H9 (cell line): ENCODE measurements around the gene SMIM41. TPM values are rescaled to one million over a fixed set of nuclear protein-coding genes. Genes with fewer than 3 reads are reported as not detected.

ENCODE experiments used
- DNase-seq: peaks from one replicate; pipeline ENCODE4 v3.0.0-alpha.2; 2017
- H2AFZ ChIP-seq: one replicate; pipeline ENCODE4 v1.6.1; 2013; ENCODE audit warnings: mild to moderate bottlenecking, low read length, control low read depth, moderate library complexity
- H2AK5ac ChIP-seq: 2 replicates; pipeline ENCODE4 v1.6.1; 2013; ENCODE audit warnings: low read length, control low read depth, mixed read lengths; ENCODE audit not compliant: insufficient read length
- H2BK120ac ChIP-seq: one replicate; pipeline ENCODE4 v1.6.1; 2013; ENCODE audit warnings: low read depth, mild to moderate bottlenecking, low read length, control low read depth, inconsistent platforms; ENCODE audit not compliant: poor library complexity, severe bottlenecking
- H2BK12ac ChIP-seq: 2 replicates; pipeline ENCODE4 v1.6.1; 2013; ENCODE audit warnings: low read length, control low read depth, mixed read lengths, low read depth; ENCODE audit not compliant: insufficient read length
- H2BK15ac ChIP-seq: 2 replicates; pipeline ENCODE4 v1.6.1; 2013; ENCODE audit warnings: low read depth, low read length, control low read depth
- H2BK20ac ChIP-seq: one replicate; pipeline ENCODE4 v1.6.1; 2013; ENCODE audit warnings: low read depth, mild to moderate bottlenecking, low read length, control low read depth, inconsistent platforms; ENCODE audit not compliant: poor library complexity, severe bottlenecking
- H2BK5ac ChIP-seq: 2 replicates; pipeline ENCODE4 v1.6.1; 2013; ENCODE audit warnings: low read length, control low read depth, mixed read lengths; ENCODE audit not compliant: insufficient read length
- H3K14ac ChIP-seq: 2 replicates; pipeline ENCODE4 v1.6.1; 2013; ENCODE audit warnings: low read length, control low read depth; ENCODE audit not compliant: insufficient read depth
- H3K18ac ChIP-seq: 2 replicates; pipeline ENCODE4 v1.6.1; 2013; ENCODE audit warnings: low read depth, mild to moderate bottlenecking, mixed read lengths, low read length, control low read depth; ENCODE audit not compliant: insufficient read length
- H3K23ac ChIP-seq: 2 replicates; pipeline ENCODE4 v1.6.1; 2013; ENCODE audit warnings: low read length, control low read depth, mixed read lengths, low read depth; ENCODE audit not compliant: insufficient read length
- H3K23me2 ChIP-seq: 2 replicates; pipeline ENCODE4 v1.6.1; 2013; ENCODE audit warnings: low read depth, mild to moderate bottlenecking, mixed read lengths, low read length, control low read depth; ENCODE audit not compliant: insufficient read length, poor library complexity, severe bottlenecking
- H3K27ac ChIP-seq: 2 replicates; pipeline ENCODE4 v1.5.1; 2013; ENCODE audit warnings: low read length, control low read depth, mixed read lengths, low read depth; ENCODE audit not compliant: insufficient read length
- H3K27me3 ChIP-seq: 2 replicates; pipeline ENCODE4 v1.6.1; 2013; ENCODE audit warnings: low read length, control low read depth, inconsistent platforms; ENCODE audit not compliant: insufficient read depth
- H3K4ac ChIP-seq: 2 replicates; pipeline ENCODE4 v1.6.1; 2013; ENCODE audit warnings: low read depth, mild to moderate bottlenecking, control low read depth, inconsistent platforms, low read length, moderate library complexity
- H3K4me1 ChIP-seq: 2 replicates; pipeline ENCODE4 v1.6.1; 2013; ENCODE audit warnings: low read length, control low read depth, inconsistent platforms; ENCODE audit not compliant: insufficient read depth
- H3K4me2 ChIP-seq: 2 replicates; pipeline ENCODE4 v1.6.1; 2013; ENCODE audit warnings: low read length, control low read depth, mixed read lengths; ENCODE audit not compliant: insufficient read length, insufficient read depth
- H3K56ac ChIP-seq: 2 replicates; pipeline ENCODE4 v1.6.1; 2013; ENCODE audit warnings: low read depth, mild to moderate bottlenecking, mixed read lengths, low read length, control low read depth; ENCODE audit not compliant: insufficient read length
- H3K79me1 ChIP-seq: 2 replicates; pipeline ENCODE4 v1.6.1; 2013; ENCODE audit warnings: low read depth, mild to moderate bottlenecking, moderate library complexity, low read length, control low read depth, inconsistent platforms; ENCODE audit not compliant: insufficient read depth, poor library complexity, severe bottlenecking
- H3K79me2 ChIP-seq: 2 replicates; pipeline ENCODE4 v1.6.1; 2013; ENCODE audit warnings: low read length, control low read depth, inconsistent platforms; ENCODE audit not compliant: insufficient read depth
- H3K9ac ChIP-seq: 2 replicates; pipeline ENCODE4 v1.6.1; 2013; ENCODE audit warnings: low read length, control low read depth, mixed read lengths; ENCODE audit not compliant: insufficient read length; ENCODE audit errors: extremely low read depth
- H3K9me3 ChIP-seq: one replicate; pipeline ENCODE4 v1.6.1; 2013; ENCODE audit warnings: low read depth, low read length, inconsistent platforms; ENCODE audit not compliant: control insufficient read depth
- H3T11ph ChIP-seq: one replicate; pipeline ENCODE4 v1.6.1; 2013; ENCODE audit warnings: mild to moderate bottlenecking, low read length, control low read depth, inconsistent platforms
- H4K20me1 ChIP-seq: one replicate; pipeline ENCODE4 v1.6.1; 2013; ENCODE audit not compliant: control insufficient read depth, insufficient read length, insufficient read depth
- H4K5ac ChIP-seq: 2 replicates; pipeline ENCODE4 v1.6.1; 2013; ENCODE audit warnings: low read depth, mild to moderate bottlenecking, mixed read lengths, low read length, control low read depth; ENCODE audit not compliant: insufficient read length
- H4K8ac ChIP-seq: replicated peaks from 2 replicates; pipeline ENCODE4 v1.6.1; 2013; ENCODE audit warnings: low read length, control low read depth, mixed read lengths, low read depth; ENCODE audit not compliant: insufficient read length
- H4K91ac ChIP-seq: 2 replicates; pipeline ENCODE4 v1.6.1; 2013; ENCODE audit warnings: low read depth, mild to moderate bottlenecking, moderate library complexity, mixed read lengths, low read length, control low read depth; ENCODE audit not compliant: insufficient read length
- H3K27ac Mint-ChIP-seq, 3 experiments: 2 replicates in 2 of 3; 3 replicates in 1 of 3; pipeline ENCODE4 v1.8.0; 2020 to 2021; ENCODE audit warnings: mixed read lengths in 3 of 3, mild to moderate bottlenecking in 1 of 3, moderate library complexity in 1 of 3
- H3K27me3 Mint-ChIP-seq: 2 replicates; pipeline ENCODE4 v1.8.0; 2021; ENCODE audit warnings: low read depth, mild to moderate bottlenecking, moderate library complexity, mixed read lengths
- H3K36me3 Mint-ChIP-seq, 3 experiments: 2 replicates in 2 of 3; 3 replicates in 1 of 3; pipeline ENCODE4 v1.8.0; 2020 to 2021; ENCODE audit warnings: low read depth in 3 of 3, mixed read lengths in 3 of 3; ENCODE audit not compliant: insufficient read depth in 1 of 3
- H3K4me1 Mint-ChIP-seq, 2 experiments: 2 replicates each; pipeline ENCODE4 v1.8.0; 2020; ENCODE audit warnings: mixed read lengths in 2 of 2
- H3K4me3 Mint-ChIP-seq, 2 experiments: 2 replicates in 1 of 2; 3 replicates in 1 of 2; pipeline ENCODE4 v1.8.0; 2020 to 2021; ENCODE audit warnings: mild to moderate bottlenecking in 2 of 2, mixed read lengths in 2 of 2, moderate library complexity in 1 of 2
- H3K9me3 Mint-ChIP-seq, 2 experiments: 2 replicates in 1 of 2; 3 replicates in 1 of 2; pipeline ENCODE4 v1.8.0; 2020; ENCODE audit warnings: mild to moderate bottlenecking in 2 of 2, mixed read lengths in 2 of 2, moderate library complexity in 1 of 2
- WGBS: extraction: QIAGEN DNeasy Blood & Tissue Kit; methylation state at CpG from one replicate; pipeline ENCODE4 v1.1.7; 2013; ENCODE audit warnings: missing lambda C conversion rate, low lambda C conversion rate, mixed read lengths; ENCODE audit not compliant: insufficient read length; ENCODE audit errors: extremely low coverage; 5-methylcytosine and 5-hydroxymethylcytosine counted together
- total RNA-seq: library from RNA; stranded (reverse); gene quantifications from 2 replicates; pipeline ENCODE4 v1.2.1, GENCODE V29; 2021
- TF ChIP-seq, protein P1 (sequence below): fragments of 200-600 bp; sonication (generic); conservative IDR thresholded peaks from 3 replicates; pipeline ENCODE4 v1.8.0; 2021; ENCODE audit warnings: antibody characterized with exemption, mild to moderate bottlenecking

The SMIM41 gene
- total RNA-seq, 1 experiment from 2014 or later: not detected

DNA sequence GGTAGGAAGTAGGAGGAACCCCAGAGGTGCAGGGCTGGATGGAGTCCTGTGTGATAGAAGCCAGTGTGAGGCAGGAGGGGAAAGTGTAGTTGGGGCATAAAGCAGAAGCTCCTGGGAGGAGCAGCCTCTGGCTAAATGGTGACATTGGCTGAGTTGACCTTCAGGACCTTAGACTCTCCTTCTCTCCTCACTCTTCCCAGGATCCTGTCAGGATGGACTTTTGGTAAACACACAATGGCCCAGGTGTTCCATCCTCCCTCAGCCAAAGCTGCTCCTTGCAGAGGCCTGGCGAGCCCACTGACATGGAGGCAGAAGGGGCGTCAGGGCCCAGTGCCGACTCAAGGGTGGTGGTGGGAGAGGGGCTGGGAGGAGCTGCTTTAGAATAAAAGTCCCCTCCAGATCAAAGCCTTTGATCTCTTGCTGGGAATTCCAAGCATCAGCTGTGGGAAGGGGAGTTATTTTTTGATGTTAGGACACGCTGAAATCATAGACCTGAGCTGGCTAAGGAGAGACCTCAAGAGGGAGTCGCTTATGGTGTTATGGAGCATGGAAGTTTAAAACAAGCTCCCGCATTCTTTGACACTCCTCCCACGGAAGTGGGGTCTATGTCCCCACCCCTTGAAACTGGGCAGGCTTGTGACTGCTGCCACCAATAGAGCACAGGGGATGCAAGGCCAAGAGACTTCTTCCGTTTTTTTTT, 44.1 kb downstream of the SMIM41 start:
- H4K5ac ChIP-seq: no peak overlapping the region
- no peak overlapping the region for H3K27ac ChIP-seq
- no peak overlapping the region for H2AFZ ChIP-seq
- no peak overlapping the region for H2AK5ac ChIP-seq
- Mint-ChIP-seq H3K4me1 (peaks cover 80 to 92% of the 10 kb centered on the region in 2 experiments), H3K36me3 (no peaks in the 10 kb centered on the region; a peak in 1 of 7 replicates), H3K4me3 (no peak overlapping the region), H3K27me3 (peaks cover 7% of the 10 kb centered on the region), H3K9me3 (no peaks in the 10 kb centered on the region), H3K27ac (peak overlapping the region in 2 of 3 experiments; percentile 55 to 69; a peak in 2 of 7 replicates)
- H4K8ac ChIP-seq: no peak overlapping the region
- no CpG with 5 or more reads among the region's 8 CpGs for WGBS
- no peaks in the 10 kb centered on the region for H3K79me2 ChIP-seq
- no peak overlapping the region for H3K9ac ChIP-seq
- no peak overlapping the region for H4K91ac ChIP-seq
- no peak overlapping the region for H3K56ac ChIP-seq
- H2BK15ac ChIP-seq: no peak overlapping the region
- H3K4ac ChIP-seq: no peak overlapping the region
- H2BK120ac ChIP-seq: no peak overlapping the region
- H3K4me1 ChIP-seq: peaks cover 40% of the 10 kb centered on the region
- no peak overlapping the region for H3K18ac ChIP-seq
- no peaks in the 10 kb centered on the region for H4K20me1 ChIP-seq
- H3K14ac ChIP-seq: no peak overlapping the region
- DNase-seq: no peak
- H2BK5ac ChIP-seq: no peak overlapping the region
- no peaks in the 10 kb centered on the region for H3K79me1 ChIP-seq
- TF ChIP-seq, protein P1, sequence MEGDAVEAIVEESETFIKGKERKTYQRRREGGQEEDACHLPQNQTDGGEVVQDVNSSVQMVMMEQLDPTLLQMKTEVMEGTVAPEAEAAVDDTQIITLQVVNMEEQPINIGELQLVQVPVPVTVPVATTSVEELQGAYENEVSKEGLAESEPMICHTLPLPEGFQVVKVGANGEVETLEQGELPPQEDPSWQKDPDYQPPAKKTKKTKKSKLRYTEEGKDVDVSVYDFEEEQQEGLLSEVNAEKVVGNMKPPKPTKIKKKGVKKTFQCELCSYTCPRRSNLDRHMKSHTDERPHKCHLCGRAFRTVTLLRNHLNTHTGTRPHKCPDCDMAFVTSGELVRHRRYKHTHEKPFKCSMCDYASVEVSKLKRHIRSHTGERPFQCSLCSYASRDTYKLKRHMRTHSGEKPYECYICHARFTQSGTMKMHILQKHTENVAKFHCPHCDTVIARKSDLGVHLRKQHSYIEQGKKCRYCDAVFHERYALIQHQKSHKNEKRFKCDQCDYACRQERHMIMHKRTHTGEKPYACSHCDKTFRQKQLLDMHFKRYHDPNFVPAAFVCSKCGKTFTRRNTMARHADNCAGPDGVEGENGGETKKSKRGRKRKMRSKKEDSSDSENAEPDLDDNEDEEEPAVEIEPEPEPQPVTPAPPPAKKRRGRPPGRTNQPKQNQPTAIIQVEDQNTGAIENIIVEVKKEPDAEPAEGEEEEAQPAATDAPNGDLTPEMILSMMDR: no peak
- H3K23me2 ChIP-seq: no peaks in the 10 kb centered on the region
- no peak overlapping the region for H2BK20ac ChIP-seq
- H2BK12ac ChIP-seq: no peak overlapping the region
- H3K9me3 ChIP-seq: no peaks in the 10 kb centered on the region
- no peak overlapping the region for H3K23ac ChIP-seq
- no peak overlapping the region for H3T11ph ChIP-seq
- no peaks in the 10 kb centered on the region for H3K27me3 ChIP-seq
- no peak overlapping the region for H3K4me2 ChIP-seq
